ENCODE measurements around the gene KLHL29.

DNA sequence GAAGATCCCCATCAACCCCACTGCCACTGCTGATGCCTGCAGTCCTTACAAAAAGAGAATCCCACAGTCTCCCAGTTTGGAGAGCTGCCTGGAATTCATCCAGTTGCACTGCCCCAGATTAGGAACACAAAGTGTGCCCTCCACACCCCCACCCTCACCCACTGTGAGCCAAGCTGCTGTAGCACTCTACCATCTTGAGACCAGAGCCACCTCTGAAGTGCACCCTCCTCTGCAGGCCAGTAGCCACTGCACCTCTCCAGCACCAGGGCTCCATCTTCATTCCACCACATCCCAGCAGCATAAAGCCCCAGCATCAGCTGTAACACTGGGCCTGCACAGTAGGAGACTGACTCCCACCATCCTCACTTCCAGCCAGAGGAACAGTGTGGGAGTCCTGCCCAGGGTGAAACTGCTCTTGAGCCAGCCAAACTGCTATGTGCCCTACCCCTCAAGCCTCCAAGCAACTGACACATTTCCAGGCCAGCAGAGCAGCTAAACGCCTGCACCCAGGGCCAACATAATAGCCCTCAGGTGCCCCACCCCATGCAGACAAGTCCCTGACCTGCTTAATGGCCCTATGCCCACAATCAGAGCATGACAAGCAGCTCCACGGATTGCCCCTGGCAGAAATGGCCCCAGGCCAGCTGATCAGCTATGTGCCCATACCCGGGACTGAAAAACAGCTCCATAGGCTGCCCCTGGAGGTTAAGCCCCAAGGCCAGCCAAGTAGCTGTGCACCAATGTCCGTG is 335.9 kb downstream of the KLHL29 start:
- TF ChIP-seq, protein P1, sequence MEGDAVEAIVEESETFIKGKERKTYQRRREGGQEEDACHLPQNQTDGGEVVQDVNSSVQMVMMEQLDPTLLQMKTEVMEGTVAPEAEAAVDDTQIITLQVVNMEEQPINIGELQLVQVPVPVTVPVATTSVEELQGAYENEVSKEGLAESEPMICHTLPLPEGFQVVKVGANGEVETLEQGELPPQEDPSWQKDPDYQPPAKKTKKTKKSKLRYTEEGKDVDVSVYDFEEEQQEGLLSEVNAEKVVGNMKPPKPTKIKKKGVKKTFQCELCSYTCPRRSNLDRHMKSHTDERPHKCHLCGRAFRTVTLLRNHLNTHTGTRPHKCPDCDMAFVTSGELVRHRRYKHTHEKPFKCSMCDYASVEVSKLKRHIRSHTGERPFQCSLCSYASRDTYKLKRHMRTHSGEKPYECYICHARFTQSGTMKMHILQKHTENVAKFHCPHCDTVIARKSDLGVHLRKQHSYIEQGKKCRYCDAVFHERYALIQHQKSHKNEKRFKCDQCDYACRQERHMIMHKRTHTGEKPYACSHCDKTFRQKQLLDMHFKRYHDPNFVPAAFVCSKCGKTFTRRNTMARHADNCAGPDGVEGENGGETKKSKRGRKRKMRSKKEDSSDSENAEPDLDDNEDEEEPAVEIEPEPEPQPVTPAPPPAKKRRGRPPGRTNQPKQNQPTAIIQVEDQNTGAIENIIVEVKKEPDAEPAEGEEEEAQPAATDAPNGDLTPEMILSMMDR (conservative IDR thresholded peaks at IDR 0.05; ENCODE audit: low read depth, low read length), result no peak
- no peak for TF ChIP-seq EZH2 (IDR thresholded peaks at IDR 0.05; ENCODE audit: borderline replicate concordance, low read depth, low read length, poor library complexity, severe bottlenecking)
